NOMO-1 (cell line): ENCODE measurements around the gene IL1RAPL1.

Experiments
- DNase-seq, 2 experiments: peaks; one replicate each; lab custom pipeline; 2025; ENCODE audit not compliant: unreplicated experiment in 2 of 2; lab: John Stamatoyannopoulos, UW

The IL1RAPL1 gene

GRCh38 chrX:29952016-29952415 is 1364.8 kb downstream of the IL1RAPL1 start:
- DNase-seq = peak; percentile 2 to 65

GRCh38 chrX:29962061-29962460 is 1374.8 kb downstream of the IL1RAPL1 start:
- DNase-seq = no peak

- DNase-seq = no peak
These were observed 1378.4 kb downstream of the IL1RAPL1 start for GRCh38 chrX:29965634-29966033.

- no peak for DNase-seq
These were observed 1404.8 kb downstream of the IL1RAPL1 start for GRCh38 chrX:29992083-29992482.

- DNase-seq = no peak
These were observed 1418.6 kb downstream of the IL1RAPL1 start for GRCh38 chrX:30005813-30006212.
